G401 (cell line): ENCODE measurements around the gene KRTAP9-9. TPM values are rescaled to one million over a fixed set of nuclear protein-coding genes. Genes with fewer than 3 reads are reported as not detected.
"Not testable (repeated sequence)": the region's sequence is repeated elsewhere in the genome, so short reads cannot be mapped to it uniquely, and the experiment has no call there.

Experiments used
- DNase-seq: peaks from one replicate; pipeline ENCODE4 v3.0.0-alpha.2; 2015; ENCODE audit warnings: low spot score
- in situ Hi-C: cut with HindIII; loops from 2 replicates; pipeline ENCODE4 v1.10.0; 2016; ENCODE audit warnings: low sequenced_read_pairs, mixed read lengths
- total RNA-seq: library from RNA; depleted of rRNA; stranded (reverse); fragments of >200 nt; shearing (Covaris generic); gene quantifications from 2 replicates; pipeline ENCODE4 v1.2.3, GENCODE V29; 2014; rRNA removed

KRTAP9-9 gene
- not detected in 2 replicates for total RNA-seq

- in situ Hi-C loops, DNase-seq: not testable (repeated sequence)
These were observed at the start of gene KRTAP9-9 for GRCh38 chr17:41255381-41256290. Gene KRTAP9-9 (plus strand): TSS chr17:41255384.

DNA sequence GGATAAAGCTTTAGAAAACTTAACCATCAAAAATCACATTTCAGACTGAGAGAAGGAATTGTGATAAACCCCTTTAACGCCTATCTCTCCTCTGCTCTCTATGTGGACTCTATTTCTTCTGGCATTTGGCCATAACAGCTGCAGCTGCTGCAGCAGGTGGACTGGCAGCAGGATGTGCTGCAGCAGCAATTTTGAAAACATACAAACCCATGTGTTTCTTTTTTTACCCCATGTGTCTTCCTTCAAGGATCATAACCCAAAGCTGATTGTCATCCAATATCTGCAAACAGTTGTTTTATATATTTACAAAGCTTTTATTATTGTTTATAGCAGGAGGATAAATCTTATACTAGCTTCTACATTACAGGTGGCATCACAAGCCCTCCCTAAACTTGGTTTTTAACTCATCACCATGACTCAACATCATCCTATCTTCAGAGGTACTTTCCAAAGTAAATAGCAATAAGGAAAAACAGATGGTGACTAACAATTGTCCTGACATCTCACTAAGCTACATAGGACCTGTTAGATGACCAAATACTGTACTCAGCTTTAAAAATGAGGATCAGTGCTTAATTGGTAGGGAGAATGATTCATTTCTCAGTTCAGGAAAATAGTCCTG is 43.2 kb upstream of the KRTAP9-9 start:
- in situ Hi-C loops = no loop called here

GRCh38 chr17:41212524-41213169 is 42.5 kb upstream of the KRTAP9-9 start:
- no peak for DNase-seq
- in situ Hi-C loops = no loop called here

More for the DNA sequence above, 43.2 kb upstream of the KRTAP9-9 start:
- DNase-seq = no peak

- in situ Hi-C loops = no loop called here
- no peak for DNase-seq
These were observed 39.5 kb upstream of the KRTAP9-9 start for GRCh38 chr17:41215681-41216080.

- in situ Hi-C loops = no loop called here
- no peak for DNase-seq
These were observed 31.4 kb upstream of the KRTAP9-9 start for GRCh38 chr17:41223821-41224220.

DNA sequence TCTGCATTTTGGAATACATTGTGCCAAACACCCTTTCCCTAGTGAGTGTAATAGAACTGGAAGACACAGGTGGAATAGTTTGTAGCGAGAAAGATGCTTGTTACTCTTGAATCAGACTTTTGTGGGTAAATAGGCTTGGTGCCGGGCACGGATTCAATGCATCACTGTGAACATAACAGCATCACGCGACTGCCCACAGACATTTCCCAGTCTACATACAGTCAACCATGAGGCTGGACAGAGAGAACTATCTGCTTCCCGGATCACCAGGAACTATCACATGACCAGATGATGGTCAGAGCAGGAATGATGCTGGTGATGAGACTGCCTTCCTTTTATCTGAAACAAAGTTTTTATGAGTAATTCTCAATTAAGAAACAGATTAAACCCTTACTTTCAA is 29.1 kb upstream of the KRTAP9-9 start:
- DNase-seq = no peak
- in situ Hi-C loops = no loop called here

- DNase-seq, in situ Hi-C loops: not testable (repeated sequence)
These were observed 28.5 kb upstream of the KRTAP9-9 start, which contains the start of gene KRTAP9-2 for GRCh38 chr17:41226598-41227095. Gene KRTAP9-2 (plus strand): TSS chr17:41226648. CDS start chr17:41226655, 7 bp downstream.

DNA sequence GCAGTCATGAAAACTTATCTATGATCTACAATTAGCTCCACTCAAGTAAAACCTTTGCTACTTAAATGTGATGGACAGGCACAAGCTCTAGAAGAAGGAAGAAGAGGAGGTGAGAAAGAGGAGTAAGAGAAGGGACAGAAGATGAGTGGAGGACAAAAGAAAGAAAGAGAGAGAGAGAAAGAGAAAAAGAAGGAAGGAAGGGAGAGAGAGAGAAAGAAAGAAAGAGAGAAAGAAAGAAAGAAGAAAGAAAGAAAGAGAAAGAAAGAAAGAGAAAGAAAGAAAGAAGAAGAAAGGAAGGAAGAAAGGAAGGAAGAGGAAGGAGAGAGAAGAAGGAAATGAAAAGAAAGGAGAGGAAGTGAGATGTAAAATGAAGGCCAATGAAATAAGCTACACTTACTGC is 25.1 kb upstream of the KRTAP9-9 start:
- DNase-seq = no peak
- in situ Hi-C loops = no loop called here

GRCh38 chr17:41231731-41232130 is 23.5 kb upstream of the KRTAP9-9 start:
- in situ Hi-C loops = no loop called here
- DNase-seq = no peak

DNA sequence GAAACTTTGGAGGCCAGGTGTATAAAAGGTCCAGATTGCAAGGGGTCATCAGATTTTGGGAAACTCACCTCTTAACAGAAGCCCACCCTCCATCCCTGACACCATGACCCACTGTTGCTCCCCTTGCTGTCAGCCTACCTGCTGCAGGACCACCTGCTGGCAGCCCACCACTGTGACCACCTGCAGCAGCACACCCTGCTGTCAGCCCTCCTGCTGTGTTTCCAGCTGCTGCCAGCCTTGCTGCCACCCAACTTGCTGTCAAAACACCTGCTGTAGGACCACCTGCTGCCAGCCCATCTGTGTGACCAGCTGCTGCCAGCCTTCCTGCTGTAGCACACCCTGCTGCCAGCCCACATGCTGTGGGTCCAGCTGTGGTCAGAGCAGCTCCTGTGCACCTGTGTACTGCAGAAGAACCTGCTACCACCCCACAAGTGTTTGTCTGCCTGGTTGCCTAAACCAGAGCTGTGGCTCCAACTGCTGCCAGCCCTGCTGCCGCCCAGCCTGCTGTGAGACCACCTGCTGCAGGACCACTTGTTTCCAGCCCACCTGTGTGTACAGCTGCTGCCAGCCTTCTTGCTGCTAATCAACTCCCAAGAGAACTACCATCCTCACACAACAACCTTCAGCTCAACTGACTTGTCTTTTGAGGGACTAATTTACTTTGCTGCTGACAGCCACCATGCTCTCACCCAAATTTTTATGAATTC is 22.6 kb upstream of the KRTAP9-9 start, which contains the start of gene KRTAP9-3:
Gene KRTAP9-3 (plus strand): TSS at position 51 of the 707 bp plus-strand sequence. CDS start 53 bp downstream, at position 104.
- DNase-seq, in situ Hi-C loops: not testable (repeated sequence)

- in situ Hi-C loops = not testable (repeated sequence)
- DNase-seq = peak; percentile 60
These were observed 18.1 kb upstream of the KRTAP9-9 start for GRCh38 chr17:41237116-41237515.

- in situ Hi-C loops, DNase-seq: not testable (repeated sequence)
These were observed 17.2 kb upstream of the KRTAP9-9 start, which contains the start of gene KRTAP9-8 for GRCh38 chr17:41237949-41238437. Gene KRTAP9-8 (plus strand): TSS chr17:41237999. CDS start chr17:41238052, 53 bp downstream.

- in situ Hi-C loops, DNase-seq: not testable (repeated sequence)
These were observed 8.0 kb upstream of the KRTAP9-9 start for GRCh38 chr17:41246995-41247787.

GRCh38 chr17:41249637-41250240 is 5.4 kb upstream of the KRTAP9-9 start, which contains the start of gene KRTAP9-4:
Gene KRTAP9-4 (plus strand): TSS chr17:41249687. CDS start chr17:41249721, 34 bp downstream.
- in situ Hi-C loops, DNase-seq: not testable (repeated sequence)

GRCh38 chr17:41251261-41251660 is 3.9 kb upstream of the KRTAP9-9 start:
- in situ Hi-C loops = no loop called here
- DNase-seq = no peak

DNA sequence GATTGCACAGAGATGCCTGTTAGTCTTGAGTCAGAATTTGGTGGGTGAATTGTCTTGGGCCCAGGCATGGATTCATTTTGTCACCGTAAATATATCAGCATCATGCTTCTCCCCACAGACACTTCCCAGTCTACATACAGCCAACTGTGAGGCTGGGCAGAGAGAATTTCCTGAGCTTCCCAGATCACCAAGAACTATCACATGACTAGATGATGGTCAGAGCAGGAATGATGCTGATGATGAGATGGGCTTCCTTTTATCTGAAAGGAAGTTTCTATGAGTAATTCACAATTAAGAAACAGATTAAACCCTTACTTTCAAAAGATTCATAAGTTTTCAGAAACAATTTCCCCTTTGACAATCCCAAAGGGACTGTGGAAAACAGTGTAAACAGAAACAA is 323 bp upstream of the KRTAP9-9 start:
- DNase-seq = no peak
- in situ Hi-C loops = no loop called here

DNA sequence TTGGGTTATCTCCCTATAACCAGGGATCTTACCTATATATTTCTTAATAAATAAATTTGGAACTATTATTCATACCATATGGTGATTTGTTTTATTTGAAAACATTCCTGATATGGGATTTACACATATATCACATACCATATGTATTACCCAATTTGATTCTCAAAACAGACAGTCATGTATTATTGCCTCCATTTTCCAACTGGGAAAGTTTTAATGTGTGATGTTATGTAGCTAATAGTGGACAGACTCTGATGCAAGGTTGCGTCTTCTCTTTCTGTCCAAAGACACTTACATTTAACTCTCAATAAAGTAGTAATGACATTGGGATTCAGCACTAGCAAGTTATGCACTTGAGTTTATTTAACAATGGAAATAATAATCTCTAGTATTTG is 1.1 kb downstream of the KRTAP9-9 start:
- in situ Hi-C loops = no loop called here

More for the DNA sequence above, 1.1 kb downstream of the KRTAP9-9 start:
- DNase-seq = no peak
